HEK293 (cell line): ENCODE data around the gene RPUSD2.

ENCODE experiments used
- CTCF ChIA-PET: fragments of 350-600 bp; formaldehyde crosslinking; extraction: SDS; loops from one replicate; lab custom pipeline; 2021; ENCODE audit warnings: antibody characterized with exemption; lab: Yijun Ruan, JAX
- POLR2A ChIA-PET: fragments of 300-600 bp; formaldehyde crosslinking; extraction: SDS; loops from one replicate; lab custom pipeline; 2020; ENCODE audit warnings: antibody characterized with exemption, inconsistent platforms; lab: Yijun Ruan, JAX
- H3K27ac ChIP-seq: fragments of 200-500 bp; sonication (Bioruptor generic); 2 replicates; pipeline ENCODE4 v1.5.1; 2014; ENCODE audit warnings: low read depth, low read length, control low read depth, inconsistent platforms; ENCODE audit errors: extremely low read depth
- H3K36me3 ChIP-seq, 2 experiments: fragments of 200-500 bp in 1 of 2; sonication (Bioruptor generic) in 1 of 2; 1 replicate in 1 of 2; 2 replicates in 1 of 2; pipeline ENCODE4 v1.5.1; 2014 to 2017; ENCODE audit warnings: inconsistent platforms in 2 of 2, low read length in 2 of 2; ENCODE audit not compliant: control insufficient read depth in 2 of 2, insufficient read depth in 1 of 2
- H3K4me1 ChIP-seq: fragments of 200-500 bp; sonication (Bioruptor generic); 2 replicates; pipeline ENCODE4 v1.5.1; 2014; ENCODE audit warnings: mild to moderate bottlenecking, low read length, inconsistent platforms; ENCODE audit not compliant: control insufficient read depth, insufficient read depth
- H3K4me3 ChIP-seq: 2 replicates; pipeline ENCODE4 v1.5.1; 2011; ENCODE audit warnings: low read depth, mild to moderate bottlenecking, control low read depth, low read length, moderate library complexity
- H3K9me3 ChIP-seq: fragments of 200-500 bp; sonication (Bioruptor generic); 2 replicates; pipeline ENCODE4 v1.5.1; 2014; ENCODE audit warnings: low read depth, low read length, inconsistent platforms; ENCODE audit not compliant: control insufficient read depth, insufficient read depth
- GLIS1 ChIP-seq: fragments of 450-650 bp; formaldehyde crosslinking; IDR thresholded peaks from 2 replicates; pipeline ENCODE4 v1.5.1; 2016; ENCODE audit warnings: missing biosample characterization, missing genetic modification characterization
- YY2 ChIP-seq: fragments of 450-650 bp; formaldehyde crosslinking; IDR thresholded peaks from 2 replicates; pipeline ENCODE4 v1.5.1; 2016; ENCODE audit warnings: missing biosample characterization, missing genetic modification characterization
- ZIC2 ChIP-seq: fragments of 450-650 bp; formaldehyde crosslinking; IDR thresholded peaks from 2 replicates; pipeline ENCODE4 v1.5.1; 2016; ENCODE audit warnings: missing biosample characterization, missing genetic modification characterization
- ZNF133 ChIP-seq: fragments of 450-650 bp; formaldehyde crosslinking; IDR thresholded peaks from 2 replicates; pipeline ENCODE4 v1.5.1; 2016; ENCODE audit warnings: missing biosample characterization, missing genetic modification characterization
- ZNF394 ChIP-seq: fragments of 450-650 bp; formaldehyde crosslinking; IDR thresholded peaks from 2 replicates; pipeline ENCODE4 v1.5.1; 2016; ENCODE audit warnings: missing biosample characterization, missing genetic modification characterization, mild to moderate bottlenecking, moderate library complexity, borderline replicate concordance
- ZNF585B ChIP-seq: fragments of 450-650 bp; formaldehyde crosslinking; IDR thresholded peaks from 2 replicates; pipeline ENCODE4 v1.5.1; 2016; ENCODE audit warnings: missing biosample characterization, missing genetic modification characterization
- ZNF777 ChIP-seq: fragments of 450-650 bp; formaldehyde crosslinking; IDR thresholded peaks from 2 replicates; pipeline ENCODE4 v1.5.1; 2017; ENCODE audit warnings: missing biosample characterization, missing genetic modification characterization, borderline replicate concordance
- ZNF791 ChIP-seq: fragments of 450-650 bp; formaldehyde crosslinking; IDR thresholded peaks from 2 replicates; pipeline ENCODE4 v1.5.1; 2016; ENCODE audit warnings: missing biosample characterization, missing genetic modification characterization
- TF ChIP-seq, protein P1 (sequence below): fragments of 450-650 bp; formaldehyde crosslinking; IDR thresholded peaks from 2 replicates; pipeline ENCODE4 v1.5.1; 2016; ENCODE audit warnings: missing biosample characterization, missing genetic modification characterization
- TF ChIP-seq, protein P2 (sequence below): fragments of 450-650 bp; formaldehyde crosslinking; IDR thresholded peaks from 2 replicates; pipeline ENCODE4 v1.5.1; 2017; ENCODE audit warnings: missing biosample characterization, mild to moderate bottlenecking, missing genetic modification characterization, moderate library complexity
- TF ChIP-seq, protein P3 (sequence below): fragments of 450-650 bp; formaldehyde crosslinking; IDR thresholded peaks from 2 replicates; pipeline ENCODE4 v1.5.1; 2016; ENCODE audit warnings: missing biosample characterization, missing genetic modification characterization, borderline replicate concordance
- TF ChIP-seq, protein P4 (sequence below): fragments of 450-650 bp; formaldehyde crosslinking; IDR thresholded peaks from 2 replicates; pipeline ENCODE4 v1.5.1; 2017; ENCODE audit warnings: missing biosample characterization, missing genetic modification characterization

The RPUSD2 gene

DNA sequence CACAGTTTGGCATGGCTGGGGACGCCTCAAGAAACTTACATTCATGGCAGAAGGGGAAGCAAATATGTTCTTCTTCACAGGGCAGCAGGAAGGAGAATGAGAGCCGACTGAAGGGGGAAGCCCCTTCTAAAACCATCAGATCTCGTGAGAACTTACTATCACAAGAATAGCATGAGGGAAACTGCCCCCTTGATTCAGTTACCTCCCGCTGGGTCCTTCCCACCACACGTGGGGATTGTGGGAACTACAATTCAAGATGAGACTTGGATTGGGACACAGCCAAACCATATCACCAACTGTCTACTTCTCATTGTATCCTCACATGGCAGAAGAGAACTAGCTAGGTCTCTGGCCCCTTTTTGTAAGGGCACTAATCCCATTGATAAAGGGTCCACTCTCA, 34.7 kb upstream of the RPUSD2 start:
- no peak for TF ChIP-seq ZNF791 (tag by site-specific recombination)
- TF ChIP-seq, protein P1, sequence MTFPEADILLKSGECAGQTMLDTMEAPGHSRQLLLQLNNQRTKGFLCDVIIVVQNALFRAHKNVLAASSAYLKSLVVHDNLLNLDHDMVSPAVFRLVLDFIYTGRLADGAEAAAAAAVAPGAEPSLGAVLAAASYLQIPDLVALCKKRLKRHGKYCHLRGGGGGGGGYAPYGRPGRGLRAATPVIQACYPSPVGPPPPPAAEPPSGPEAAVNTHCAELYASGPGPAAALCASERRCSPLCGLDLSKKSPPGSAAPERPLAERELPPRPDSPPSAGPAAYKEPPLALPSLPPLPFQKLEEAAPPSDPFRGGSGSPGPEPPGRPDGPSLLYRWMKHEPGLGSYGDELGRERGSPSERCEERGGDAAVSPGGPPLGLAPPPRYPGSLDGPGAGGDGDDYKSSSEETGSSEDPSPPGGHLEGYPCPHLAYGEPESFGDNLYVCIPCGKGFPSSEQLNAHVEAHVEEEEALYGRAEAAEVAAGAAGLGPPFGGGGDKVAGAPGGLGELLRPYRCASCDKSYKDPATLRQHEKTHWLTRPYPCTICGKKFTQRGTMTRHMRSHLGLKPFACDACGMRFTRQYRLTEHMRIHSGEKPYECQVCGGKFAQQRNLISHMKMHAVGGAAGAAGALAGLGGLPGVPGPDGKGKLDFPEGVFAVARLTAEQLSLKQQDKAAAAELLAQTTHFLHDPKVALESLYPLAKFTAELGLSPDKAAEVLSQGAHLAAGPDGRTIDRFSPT (tag by site-specific recombination): no peak
- TF ChIP-seq ZNF133: no peak
- no peak for TF ChIP-seq ZIC2
- Histone ChIP-seq H3K4me3 (no peak overlapping the region), H3K27ac (no peak overlapping the region), H3K4me1 (no peaks in the 10 kb centered on the region), H3K36me3 (no peaks in the 10 kb centered on the region), H3K9me3 (no peaks in the 10 kb centered on the region)
- CTCF ChIA-PET: no interaction called here
- POLR2A ChIA-PET: no interaction called here

DNA sequence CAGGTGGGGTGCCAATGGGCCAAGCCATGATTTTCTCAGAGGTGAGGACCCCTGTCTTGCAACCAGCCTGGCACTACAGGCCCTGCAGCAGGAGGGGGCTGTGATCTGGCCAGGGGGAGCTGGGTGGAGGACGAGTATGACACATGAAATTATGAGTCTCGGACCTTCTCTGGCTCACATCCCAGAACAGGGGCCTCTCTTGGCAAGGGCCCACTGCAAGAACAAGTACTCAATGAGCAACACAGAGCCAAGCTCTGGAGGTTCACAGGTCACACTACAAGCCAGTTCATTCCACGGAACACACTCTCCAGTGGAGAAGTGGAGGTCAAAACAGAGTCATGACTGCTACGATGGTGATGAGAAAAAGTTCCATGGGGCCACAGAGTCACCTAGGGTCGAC, 32.6 kb upstream of the RPUSD2 start:
- H3K9me3 ChIP-seq: no peaks in the 10 kb centered on the region
- H3K4me3 ChIP-seq: no peak overlapping the region
- TF ChIP-seq ZNF777 (tag by site-specific recombination) (no peak), ZIC2 (peak; percentile 49)
- ChIA-PET POLR2A (interaction anchor here (1.3 kb wide), 1 partner anchor 32 kb away, joined by 4 read pairs; the partner anchor contains the start of gene RPUSD2), CTCF (interaction anchor here (1.2 kb wide), 2 partner anchors 16 to 19 kb away, joined by 3 to 6 read pairs; no protein-coding TSS in a partner anchor)
- no peaks in the 10 kb centered on the region for H3K36me3 ChIP-seq
- H3K27ac ChIP-seq: no peak overlapping the region
- no peaks in the 10 kb centered on the region for H3K4me1 ChIP-seq

DNA sequence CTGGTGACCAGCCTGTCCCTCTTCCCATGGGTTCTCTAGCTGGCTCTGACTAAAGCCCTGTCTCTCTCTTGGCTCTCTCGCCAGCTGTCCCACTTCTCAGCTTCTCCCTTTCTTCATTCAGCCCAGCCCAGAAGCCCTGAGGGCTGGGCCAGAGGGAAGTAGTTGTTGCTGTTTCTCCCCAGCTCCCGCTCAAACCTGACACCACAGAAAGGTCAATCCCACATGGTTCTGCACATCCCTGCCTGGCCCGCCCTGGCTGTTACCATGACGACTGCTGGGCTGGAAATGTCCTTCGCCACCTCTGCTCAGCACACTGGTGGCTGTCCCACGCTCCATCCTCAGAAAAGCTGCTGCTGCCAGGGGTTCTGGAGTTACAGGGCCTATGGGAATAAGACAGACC, 30.1 kb upstream of the RPUSD2 start:
- Histone ChIP-seq H3K4me3 (no peak overlapping the region), H3K36me3 (no peaks in the 10 kb centered on the region), H3K4me1 (no peaks in the 10 kb centered on the region), H3K9me3 (no peaks in the 10 kb centered on the region), H3K27ac (no peak overlapping the region)
- TF ChIP-seq ZNF394 (tag by site-specific recombination) (peak; percentile 32; the same call in 1 of the 2 replicates), YY2 (tag by site-specific recombination) (no peak)
- TF ChIP-seq, protein P2, sequence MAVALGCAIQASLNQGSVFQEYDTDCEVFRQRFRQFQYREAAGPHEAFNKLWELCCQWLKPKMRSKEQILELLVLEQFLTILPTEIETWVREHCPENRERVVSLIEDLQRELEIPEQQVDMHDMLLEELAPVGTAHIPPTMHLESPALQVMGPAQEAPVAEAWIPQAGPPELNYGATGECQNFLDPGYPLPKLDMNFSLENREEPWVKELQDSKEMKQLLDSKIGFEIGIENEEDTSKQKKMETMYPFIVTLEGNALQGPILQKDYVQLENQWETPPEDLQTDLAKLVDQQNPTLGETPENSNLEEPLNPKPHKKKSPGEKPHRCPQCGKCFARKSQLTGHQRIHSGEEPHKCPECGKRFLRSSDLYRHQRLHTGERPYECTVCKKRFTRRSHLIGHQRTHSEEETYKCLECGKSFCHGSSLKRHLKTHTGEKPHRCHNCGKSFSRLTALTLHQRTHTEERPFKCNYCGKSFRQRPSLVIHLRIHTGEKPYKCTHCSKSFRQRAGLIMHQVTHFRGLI (tag by site-specific recombination): 0 out of 2 replicates have a peak, but pooled peaks have one; percentile 35
- TF ChIP-seq, protein P3, sequence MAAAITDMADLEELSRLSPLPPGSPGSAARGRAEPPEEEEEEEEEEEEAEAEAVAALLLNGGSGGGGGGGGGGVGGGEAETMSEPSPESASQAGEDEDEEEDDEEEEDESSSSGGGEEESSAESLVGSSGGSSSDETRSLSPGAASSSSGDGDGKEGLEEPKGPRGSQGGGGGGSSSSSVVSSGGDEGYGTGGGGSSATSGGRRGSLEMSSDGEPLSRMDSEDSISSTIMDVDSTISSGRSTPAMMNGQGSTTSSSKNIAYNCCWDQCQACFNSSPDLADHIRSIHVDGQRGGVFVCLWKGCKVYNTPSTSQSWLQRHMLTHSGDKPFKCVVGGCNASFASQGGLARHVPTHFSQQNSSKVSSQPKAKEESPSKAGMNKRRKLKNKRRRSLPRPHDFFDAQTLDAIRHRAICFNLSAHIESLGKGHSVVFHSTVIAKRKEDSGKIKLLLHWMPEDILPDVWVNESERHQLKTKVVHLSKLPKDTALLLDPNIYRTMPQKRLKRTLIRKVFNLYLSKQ: no peak
- ChIA-PET POLR2A (interaction anchor here (0.6 kb wide), 1 partner anchor 122 kb away, joined by 5 read pairs; no protein-coding TSS in a partner anchor), CTCF (no interaction called here)

DNA sequence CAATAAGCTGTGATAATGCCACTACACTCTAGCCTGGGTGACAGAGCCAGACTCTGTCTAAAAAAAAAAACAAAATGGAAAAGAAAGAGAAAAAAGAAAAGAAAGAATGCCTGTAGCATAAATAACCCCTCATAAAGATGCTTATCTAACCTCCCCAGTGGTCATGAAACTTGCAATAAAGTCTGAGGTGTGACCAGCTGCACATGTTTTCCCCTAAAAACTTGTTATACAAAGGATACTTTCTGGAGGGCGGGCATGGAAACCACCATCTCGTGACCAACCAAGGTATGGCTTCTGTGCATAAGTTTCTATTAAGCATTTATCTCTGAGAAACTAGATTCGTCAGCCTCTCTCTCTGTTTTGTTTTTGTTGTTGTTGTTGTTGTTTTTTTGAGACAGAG, 26.0 kb upstream of the RPUSD2 start:
- H3K4me1 ChIP-seq: no peaks in the 10 kb centered on the region
- TF ChIP-seq, protein P4, sequence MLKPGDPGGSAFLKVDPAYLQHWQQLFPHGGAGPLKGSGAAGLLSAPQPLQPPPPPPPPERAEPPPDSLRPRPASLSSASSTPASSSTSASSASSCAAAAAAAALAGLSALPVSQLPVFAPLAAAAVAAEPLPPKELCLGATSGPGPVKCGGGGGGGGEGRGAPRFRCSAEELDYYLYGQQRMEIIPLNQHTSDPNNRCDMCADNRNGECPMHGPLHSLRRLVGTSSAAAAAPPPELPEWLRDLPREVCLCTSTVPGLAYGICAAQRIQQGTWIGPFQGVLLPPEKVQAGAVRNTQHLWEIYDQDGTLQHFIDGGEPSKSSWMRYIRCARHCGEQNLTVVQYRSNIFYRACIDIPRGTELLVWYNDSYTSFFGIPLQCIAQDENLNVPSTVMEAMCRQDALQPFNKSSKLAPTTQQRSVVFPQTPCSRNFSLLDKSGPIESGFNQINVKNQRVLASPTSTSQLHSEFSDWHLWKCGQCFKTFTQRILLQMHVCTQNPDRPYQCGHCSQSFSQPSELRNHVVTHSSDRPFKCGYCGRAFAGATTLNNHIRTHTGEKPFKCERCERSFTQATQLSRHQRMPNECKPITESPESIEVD (tag by site-specific recombination): peak; percentile 23; the same call in 1 of the 2 replicates
- TF ChIP-seq GLIS1 (tag by site-specific recombination) (peak; percentile 59), ZNF585B (no peak)
- peaks cover 0 to 2% of the 10 kb centered on the region in 2 experiments; a peak in 2 of 3 replicates for H3K36me3 ChIP-seq
- ChIA-PET CTCF (interaction anchor here (0.7 kb wide), 1 partner anchor 50 kb away, joined by 3 read pairs; no protein-coding TSS in a partner anchor), POLR2A (no interaction called here)
- H3K27ac ChIP-seq: no peak overlapping the region
- no peaks in the 10 kb centered on the region for H3K9me3 ChIP-seq
- H3K4me3 ChIP-seq: no peak overlapping the region
